Vagina (tissue), 2 donors: Measurements from ENCODE around the gene EHMT1. TPM values are rescaled to one million over a fixed set of nuclear protein-coding genes. Genes with fewer than 3 reads are reported as not detected.

Source experiments
- DNase-seq, 2 donors: peaks; one replicate each; pipeline ENCODE4 v3.0.0-alpha.2; 2017; ENCODE audit errors: extremely low spot score in 2 of 2
- H3K27ac ChIP-seq: fragments of 200-600 bp; sonication (generic); one replicate; pipeline ENCODE4 v1.5.1; 2019
- H3K27me3 ChIP-seq: fragments of 200-600 bp; sonication (generic); one replicate; pipeline ENCODE4 v1.5.1; 2019
- H3K36me3 ChIP-seq, 2 donors: fragments of 200-600 bp; sonication (generic); one replicate each; pipeline ENCODE4 v1.5.1; 2017 to 2019
- H3K4me1 ChIP-seq: fragments of 200-600 bp; sonication (generic); one replicate; pipeline ENCODE4 v1.5.1; 2019
- H3K4me3 ChIP-seq, 2 donors: fragments of 200-600 bp; sonication (generic); 1 replicate in 1 of 2; 2 replicates in 1 of 2; pipeline ENCODE4 v1.5.1; 2016 to 2019
- H3K9me3 ChIP-seq: fragments of 200-600 bp; sonication (generic); one replicate; pipeline ENCODE4 v1.5.1; 2019
- CTCF ChIP-seq, 3 experiments: fragments of 450-650 bp in 2 of 3; fragments of 200-600 bp in 1 of 3; sonication (generic) in 1 of 3; IDR thresholded peaks; one replicate each; pipeline ENCODE4 v1.5.1; 2017 to 2019; ENCODE audit warnings: antibody characterized with exemption in 3 of 3, mild to moderate bottlenecking in 2 of 3, moderate library complexity in 2 of 3
- POLR2A ChIP-seq, 2 donors: fragments of 450-650 bp; IDR thresholded peaks; one replicate each; pipeline ENCODE4 v1.6.1; 2017; ENCODE audit warnings: antibody characterized with exemption in 2 of 2, mild to moderate bottlenecking in 2 of 2, moderate library complexity in 2 of 2
- POLR2AphosphoS5 ChIP-seq, 2 donors: sonication (generic); formaldehyde crosslinking; IDR thresholded peaks; one replicate each; pipeline ENCODE4 v1.9.0; 2017; ENCODE audit warnings: antibody characterized with exemption in 2 of 2, mild to moderate bottlenecking in 2 of 2, low read depth in 1 of 2; ENCODE audit not compliant: insufficient read depth in 1 of 2
- intact Hi-C: fragments of 100-400 bp; cut with DNase I; formaldehyde crosslinking; loops from one replicate; pipeline ENCODE4 v1.15.1; 2023
- total RNA-seq: library from RNA; depleted of rRNA; stranded (reverse); fragments of >200 nt; gene quantifications from one replicate; pipeline ENCODE4 v1.2.3, GENCODE V29; 2016

Gene EHMT1
- total RNA-seq, 1 donor from 2014 or later: 65.8 TPM

GRCh38 chr9:137703842-137704508 lies 85.2 kb downstream of the EHMT1 start:
- Histone ChIP-seq H3K9me3 (no peaks in the 10 kb centered on the region), H3K27me3 (no peaks in the 10 kb centered on the region), H3K36me3 (no peaks in the 10 kb centered on the region), H3K27ac (no peak overlapping the region), H3K4me3 (no peak overlapping the region), H3K4me1 (peaks cover 29% of the 10 kb centered on the region)
- TF ChIP-seq CTCF (IDR thresholded peaks at IDR 0.05) (no peak), POLR2A (IDR thresholded peaks at IDR 0.05) (no peak), POLR2AphosphoS5 (IDR thresholded peaks at IDR 0.05; ENCODE audit: insufficient read depth in 1 of 2, low read depth in 1 of 2) (no peak)
- intact Hi-C loops: no loop called here
- DNase-seq: no peak

- intact Hi-C loops: no loop called here
- H3K4me3 ChIP-seq: no peak overlapping the region
- no peaks in the 10 kb centered on the region for H3K36me3 ChIP-seq
- H3K27ac ChIP-seq: no peak overlapping the region
- no peak for DNase-seq
- H3K9me3 ChIP-seq: no peaks in the 10 kb centered on the region
- H3K4me1 ChIP-seq: peaks cover 29% of the 10 kb centered on the region
- no peaks in the 10 kb centered on the region for H3K27me3 ChIP-seq
- TF ChIP-seq POLR2A (IDR thresholded peaks at IDR 0.05) (no peak), POLR2AphosphoS5 (IDR thresholded peaks at IDR 0.05; ENCODE audit: insufficient read depth in 1 of 2, low read depth in 1 of 2) (no peak), CTCF (IDR thresholded peaks at IDR 0.05) (no peak)
These were observed 86.6 kb downstream of the EHMT1 start for GRCh38 chr9:137705443-137705863.

DNA sequence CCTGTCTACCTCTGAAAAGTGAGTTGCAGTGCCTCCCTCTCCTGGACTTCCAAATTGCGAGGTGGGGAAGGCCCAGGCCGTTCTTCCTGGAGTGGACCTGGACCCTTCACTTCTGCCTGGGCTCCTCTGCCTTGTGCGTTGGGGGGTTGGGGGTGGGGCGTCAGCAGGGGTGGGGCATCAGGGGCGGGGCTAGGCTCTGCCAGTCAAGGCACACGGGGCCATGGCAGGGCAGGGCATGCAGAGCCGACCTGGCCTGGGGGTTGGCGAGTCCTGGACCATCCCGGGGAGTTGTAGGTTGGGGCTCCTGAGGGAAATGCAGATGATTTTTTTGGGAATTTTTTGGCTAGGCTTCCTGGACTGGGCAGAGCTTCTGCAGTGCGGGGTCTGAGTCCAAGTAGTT lies 87.1 kb downstream of the EHMT1 start:
- no peak for DNase-seq
- H3K4me1 ChIP-seq: peaks cover 29% of the 10 kb centered on the region
- H3K4me3 ChIP-seq: no peak overlapping the region

GRCh38 chr9:137707361-137707760 lies 88.6 kb downstream of the EHMT1 start:
- TF ChIP-seq POLR2AphosphoS5 (IDR thresholded peaks at IDR 0.05; ENCODE audit: insufficient read depth in 1 of 2, low read depth in 1 of 2) (no peak), POLR2A (IDR thresholded peaks at IDR 0.05) (no peak), CTCF (IDR thresholded peaks at IDR 0.05) (no peak)
- Histone ChIP-seq H3K4me3 (no peak overlapping the region), H3K4me1 (peaks cover 29% of the 10 kb centered on the region), H3K27ac (no peak overlapping the region), H3K36me3 (peaks cover 0 to 10% of the 10 kb centered on the region in 2 donors), H3K9me3 (no peaks in the 10 kb centered on the region), H3K27me3 (no peaks in the 10 kb centered on the region)
- intact Hi-C loops: no loop called here
- no peak for DNase-seq

More for the DNA sequence above, 87.1 kb downstream of the EHMT1 start:
- Histone ChIP-seq H3K27ac (no peak overlapping the region), H3K9me3 (no peaks in the 10 kb centered on the region), H3K36me3 (no peaks in the 10 kb centered on the region), H3K27me3 (no peaks in the 10 kb centered on the region)
- TF ChIP-seq POLR2AphosphoS5 (IDR thresholded peaks at IDR 0.05; ENCODE audit: insufficient read depth in 1 of 2, low read depth in 1 of 2): no peak
- TF ChIP-seq POLR2A (IDR thresholded peaks at IDR 0.05): no peak
- no peak for TF ChIP-seq CTCF (IDR thresholded peaks at IDR 0.05)
- intact Hi-C loops: no loop called here

DNA sequence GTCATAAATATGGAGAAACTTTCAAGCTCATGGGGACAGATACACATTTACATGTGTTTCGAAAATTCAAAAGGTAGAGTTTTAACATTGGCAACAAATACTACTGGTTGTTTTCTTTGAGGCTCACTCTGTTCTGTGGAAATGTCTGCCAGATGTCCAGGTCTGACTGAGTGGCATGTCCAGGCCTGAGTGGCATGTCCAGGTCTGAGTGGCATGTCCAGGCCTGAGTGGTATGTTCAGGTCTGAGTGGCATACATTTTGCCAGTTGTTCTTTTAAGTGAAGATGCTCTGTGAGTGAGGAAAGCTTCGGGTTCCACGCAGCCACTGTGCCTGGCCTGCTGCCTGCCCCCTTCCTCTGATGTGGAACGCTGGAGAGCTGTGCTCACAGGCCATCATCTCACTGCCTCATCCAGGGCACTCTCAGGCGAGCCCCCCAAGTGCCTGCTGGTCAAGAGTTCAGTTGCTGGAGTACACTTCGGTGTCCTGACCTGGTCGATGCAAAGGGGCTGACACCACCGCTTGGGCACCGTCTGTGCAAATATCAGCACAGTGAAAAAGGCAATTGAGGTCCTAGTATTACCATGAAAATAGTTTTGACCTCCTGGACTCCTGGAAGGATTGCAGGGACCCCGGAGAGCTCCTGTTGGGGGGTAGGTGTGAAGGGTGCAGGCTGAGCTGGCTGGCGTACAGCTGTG lies 89.9 kb downstream of the EHMT1 start:
- peaks cover 0 to 10% of the 10 kb centered on the region in 2 donors for H3K36me3 ChIP-seq
- no peaks in the 10 kb centered on the region for H3K9me3 ChIP-seq
- no peaks in the 10 kb centered on the region for H3K27me3 ChIP-seq
- no peak for DNase-seq
- peaks cover 29% of the 10 kb centered on the region for H3K4me1 ChIP-seq
- intact Hi-C loops: no loop called here
- no peak overlapping the region for H3K4me3 ChIP-seq
- no peak overlapping the region for H3K27ac ChIP-seq
- TF ChIP-seq POLR2AphosphoS5 (IDR thresholded peaks at IDR 0.05; ENCODE audit: insufficient read depth in 1 of 2, low read depth in 1 of 2) (no peak), CTCF (IDR thresholded peaks at IDR 0.05) (no peak), POLR2A (IDR thresholded peaks at IDR 0.05) (no peak)
